Erythroblast (primary cell): ENCODE data around the gene ABHD1.

Experiments used
- GATA1 ChIP-seq: IDR thresholded peaks from 2 replicates; pipeline ENCODE4 v1.6.1; 2011; ENCODE audit warnings: low read depth, mild to moderate bottlenecking, control low read depth, low read length, moderate library complexity
- POLR2A ChIP-seq: IDR thresholded peaks from 2 replicates; pipeline ENCODE4 v1.6.1; 2011; ENCODE audit warnings: mild to moderate bottlenecking, low read length

DNA sequence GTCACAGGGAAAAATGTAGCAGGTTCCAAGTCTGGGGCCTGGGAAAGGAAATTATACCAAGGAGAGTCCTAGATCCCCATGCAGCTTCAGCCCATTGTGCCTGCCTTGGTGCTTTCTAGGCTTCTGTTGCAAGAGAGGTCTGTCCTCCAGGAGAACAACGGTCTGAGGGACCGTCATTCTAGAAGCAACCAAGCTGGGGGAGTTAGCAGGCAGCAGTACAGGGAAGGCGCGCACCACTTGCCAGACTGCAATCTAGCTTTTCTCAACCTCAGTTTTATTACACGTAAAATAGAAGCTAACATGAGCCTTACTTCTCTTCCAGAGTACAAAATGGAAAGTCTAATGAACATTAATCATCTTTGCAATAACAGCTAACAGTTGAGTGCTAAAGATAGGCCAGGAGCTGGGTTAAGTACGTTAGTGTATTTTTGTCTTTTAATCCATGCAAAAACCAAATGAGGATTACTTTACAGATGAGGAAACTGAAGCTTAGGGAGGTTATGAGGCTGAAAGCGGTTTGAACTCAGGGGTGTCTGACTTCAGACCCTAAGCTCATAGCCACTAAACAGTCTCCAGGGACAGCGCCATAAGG lies 27.1 kb downstream of the ABHD1 start:
- TF ChIP-seq POLR2A (no peak), GATA1 (no peak)
